Measurements from ENCODE around the gene JAK3. TPM values are rescaled to one million over a fixed set of nuclear protein-coding genes. Genes with fewer than 3 reads are reported as not detected.

JAK3 gene
- total and polyA plus RNA-seq, 2 of the 4 experiments (the other 2 are of a cell fraction) = 0.36 to 1.5 TPM

DNA sequence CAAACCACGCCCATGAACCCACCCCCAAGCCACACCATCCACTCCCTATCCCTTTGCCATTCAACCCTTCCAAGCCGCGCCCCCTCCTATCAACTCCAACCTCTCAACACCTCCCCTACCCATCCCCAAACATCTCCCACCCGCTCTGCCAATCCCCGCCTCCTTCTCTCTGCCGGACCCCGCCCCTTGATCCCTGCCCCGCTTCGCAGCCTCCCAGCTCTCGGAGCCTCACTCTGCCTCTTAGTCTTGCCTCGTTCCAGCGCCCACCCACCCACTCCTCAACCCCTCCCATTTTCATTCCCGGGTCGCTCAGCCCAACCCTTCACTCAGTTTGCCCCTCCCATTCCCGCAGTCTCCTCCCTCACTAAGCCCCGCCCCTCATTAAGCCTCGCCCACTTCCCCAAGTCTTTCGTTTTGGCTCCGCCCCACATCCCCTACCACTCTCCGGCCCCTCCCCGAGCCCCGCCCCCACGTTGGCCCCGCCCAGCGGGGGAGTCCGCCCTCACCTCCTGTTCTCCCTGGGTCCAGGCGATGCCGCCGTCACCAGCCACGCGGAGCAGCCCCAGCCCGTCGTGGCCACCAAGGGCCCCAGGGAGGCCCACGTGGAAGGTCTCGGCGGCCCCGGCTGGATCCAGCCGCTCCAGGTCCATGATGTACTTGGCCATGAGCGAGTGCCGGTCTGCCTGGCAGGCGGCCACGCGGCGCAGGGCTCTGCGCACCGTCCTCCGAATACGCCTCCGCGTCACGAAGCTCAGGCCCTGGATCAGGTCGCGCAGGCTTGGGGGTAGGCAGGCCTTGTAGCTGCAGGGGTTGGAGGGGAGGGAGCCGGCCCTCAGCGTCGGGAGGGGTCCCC is 5.7 kb downstream of the JAK3 start:
- no peaks in the 10 kb centered on the region for H4K20me1 ChIP-seq (ENCODE audit: insufficient read depth, low read length)
- H4K5ac ChIP-seq (ENCODE audit: low read depth, low read length) = no peak overlapping the region
- CTCF ChIA-PET = no interaction called here
- H4K91ac ChIP-seq (ENCODE audit: insufficient read depth, low read depth, low read length) = no peak overlapping the region; the same call in 1 of the 2 replicates
- in situ Hi-C loops (cut with MboI; ENCODE audit: low sequenced_read_pairs) (no loop called here), dilution Hi-C loops (cut with HindIII; ENCODE audit: low sequenced_read_pairs, unreplicated experiment) (no loop called here), intact Hi-C loops (cut with micrococcal nuclease) (no loop called here)
- no peak overlapping the region for H3K4ac ChIP-seq (ENCODE audit: low read depth, low read length)
- ATAC-seq (ENCODE audit: low read depth) (peak; percentile 97), DNase-seq (peak; percentile 63)
- no peaks in the 10 kb centered on the region for H3K36me3 ChIP-seq (ENCODE audit: control insufficient read depth, insufficient read depth, low read length)
- H3K9ac ChIP-seq (ENCODE audit: low read depth, low read length) = no peak overlapping the region; the same call in 1 of the 2 replicates
- H2BK5ac ChIP-seq (ENCODE audit: low read depth, low read length, poor library complexity, severe bottlenecking) = no peak overlapping the region
- no peak overlapping the region for H2AK9ac ChIP-seq (replicated peaks; ENCODE audit: low read depth, low read length, poor library complexity)
- no peak overlapping the region for H3K18ac ChIP-seq (ENCODE audit: low read depth, low read length)
- H2BK20ac ChIP-seq (ENCODE audit: low read depth, low read length) = no peak overlapping the region
- peak overlapping the region; percentile 64 for H3K4me2 ChIP-seq (ENCODE audit: low read depth, low read length)
- peak overlapping the region; percentile 92 for H2AFZ ChIP-seq (replicated peaks; ENCODE audit: low read length, poor library complexity)
- H3K4me3 ChIP-seq (ENCODE audit: insufficient read depth, low read depth, low read length) = peak overlapping the region; percentile 35
- H3K9me3 ChIP-seq (ENCODE audit: control insufficient read depth, insufficient read depth, low read length) = no peaks in the 10 kb centered on the region
- H3K4me1 ChIP-seq (ENCODE audit: control insufficient read depth, insufficient read depth, low read length) = peaks cover 4% of the 10 kb centered on the region
- no peak overlapping the region for H3K27ac ChIP-seq (ENCODE audit: insufficient read depth, low read length)
- no peaks in the 10 kb centered on the region for H3K9me1 ChIP-seq (ENCODE audit: insufficient read depth, low read length)
- H3K14ac ChIP-seq (replicated peaks; ENCODE audit: low read depth, low read length) = no peak overlapping the region
- H3K79me1 ChIP-seq (ENCODE audit: low read depth in 1 of 2, low read length in 2 of 2) = no peaks in the 10 kb centered on the region
- H2AK5ac ChIP-seq (ENCODE audit: low read depth, low read length) = no peak overlapping the region
- no peak overlapping the region for H2BK15ac ChIP-seq (ENCODE audit: low read depth, low read length)
- 1 to 100% methylated on average over 2 to 16 of the region's 56 CpGs for WGBS, 2 experiments (ENCODE audit: extremely low coverage in 2 of 2, insufficient read length in 1 of 2)
- POLR2A ChIA-PET (ENCODE audit: unreplicated experiment) = interaction anchor here (0.6 kb wide), 1 partner anchor 117 kb away, joined by 4 read pairs; no protein-coding TSS in a partner anchor
- no peak overlapping the region for H3K23ac ChIP-seq (ENCODE audit: low read depth, low read length)
- H2BK120ac ChIP-seq (ENCODE audit: low read depth, low read length) = no peak overlapping the region
- peaks cover 14% of the 10 kb centered on the region; the same call in 1 of the 2 replicates for H3K27me3 ChIP-seq (ENCODE audit: control insufficient read depth, insufficient read depth, low read length)
- H3K56ac ChIP-seq (ENCODE audit: extremely low read depth, insufficient read depth, low read length) = no peak overlapping the region
- H4K8ac ChIP-seq (ENCODE audit: low read depth in 2 of 2, low read length in 2 of 2) = peak overlapping the region in 1 of 2 experiments; percentile 39; a peak in 2 of 4 replicates
- BruUV-seq (replicated peaks) = no TSS peak
- TF ChIP-seq RAD21 (IDR thresholded peaks at IDR 0.05; ENCODE audit: low read length) (no peak), FOS (IDR thresholded peaks at IDR 0.05; ENCODE audit: low read depth, low read length) (no peak), CHD1 (IDR thresholded peaks at IDR 0.05; ENCODE audit: low read depth, low read length) (no peak), RFX5 (IDR thresholded peaks at IDR 0.05; ENCODE audit: low read depth, low read length) (no peak), POLR2A (IDR thresholded peaks at IDR 0.05; ENCODE audit: low read depth, low read length) (no peak), BHLHE40 (IDR thresholded peaks at IDR 0.05; ENCODE audit: low read depth, low read length) (no peak), MAZ (IDR thresholded peaks at IDR 0.05; ENCODE audit: borderline replicate concordance, low read depth, low read length) (no peak; the same call in 1 of the 2 replicates), SMC3 (IDR thresholded peaks at IDR 0.05; ENCODE audit: low read depth, low read length) (no peak), CTCF (conservative IDR thresholded peaks at IDR 0.05; ENCODE audit: low read depth, low read length) (no peak), CEBPB (IDR thresholded peaks at IDR 0.05; ENCODE audit: low read depth, low read length) (no peak), MXI1 (IDR thresholded peaks at IDR 0.05; ENCODE audit: borderline replicate concordance, low read depth, low read length) (no peak), RCOR1 (IDR thresholded peaks at IDR 0.05; ENCODE audit: insufficient replicate concordance, low read length) (no peak), MAFK (IDR thresholded peaks at IDR 0.05; ENCODE audit: low read depth, low read length) (no peak)
- TF ChIP-seq, protein P1, sequence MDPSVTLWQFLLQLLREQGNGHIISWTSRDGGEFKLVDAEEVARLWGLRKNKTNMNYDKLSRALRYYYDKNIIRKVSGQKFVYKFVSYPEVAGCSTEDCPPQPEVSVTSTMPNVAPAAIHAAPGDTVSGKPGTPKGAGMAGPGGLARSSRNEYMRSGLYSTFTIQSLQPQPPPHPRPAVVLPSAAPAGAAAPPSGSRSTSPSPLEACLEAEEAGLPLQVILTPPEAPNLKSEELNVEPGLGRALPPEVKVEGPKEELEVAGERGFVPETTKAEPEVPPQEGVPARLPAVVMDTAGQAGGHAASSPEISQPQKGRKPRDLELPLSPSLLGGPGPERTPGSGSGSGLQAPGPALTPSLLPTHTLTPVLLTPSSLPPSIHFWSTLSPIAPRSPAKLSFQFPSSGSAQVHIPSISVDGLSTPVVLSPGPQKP (IDR thresholded peaks at IDR 0.05; ENCODE audit: borderline replicate concordance, low read depth, low read length) = no peak
